Stimulated activated CD8-positive, alpha-beta memory T cell treated with anti-CD3 and anti-CD28 coated beads, Interleukin-12 subunit alpha, Interleukin-12 subunit beta, amount 100 ng/mL, for 24 hours (primary cell): ENCODE measurements around the gene IST1.
"Not testable (repeated sequence)": the region's sequence is repeated elsewhere in the genome, so short reads cannot be mapped to it uniquely, and the experiment has no call there.

ENCODE experiments used
- DNase-seq: peaks from one replicate; pipeline ENCODE4 v3.0.0-alpha.2; 2020; ENCODE audit errors: extremely low read depth

The IST1 gene

DNA sequence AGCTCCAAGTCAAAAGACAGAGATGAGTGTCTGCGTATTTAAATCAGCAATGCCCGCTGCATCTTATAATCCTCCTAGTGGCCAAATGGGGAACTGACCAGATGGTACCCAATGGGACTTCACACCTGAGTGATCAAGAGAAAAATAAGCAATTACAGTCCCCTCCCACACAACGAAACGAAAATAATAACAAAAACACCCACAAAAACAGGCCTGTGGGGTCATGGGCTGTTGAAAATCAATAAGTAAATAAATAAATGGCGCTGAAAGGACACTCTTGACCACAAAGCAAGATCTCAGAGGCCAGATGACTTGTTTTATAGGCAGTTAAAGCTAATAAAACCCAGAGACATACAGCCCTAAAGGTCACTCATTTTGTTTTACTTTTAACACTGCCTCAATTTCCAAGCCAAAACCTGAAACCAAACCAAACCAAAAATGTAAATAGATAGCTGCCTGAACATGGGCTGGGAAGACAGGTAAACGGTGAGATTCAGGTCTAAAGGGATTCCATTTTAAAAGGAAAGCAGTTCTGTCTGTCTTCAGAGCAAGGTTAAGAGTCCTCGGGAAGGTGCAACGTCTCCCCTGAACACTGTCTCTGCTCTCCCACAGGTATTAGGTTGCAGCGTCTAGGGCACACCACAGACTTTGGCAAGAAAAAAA lies 12.7 kb upstream of the IST1 start:
- DNase-seq: no peak

DNA sequence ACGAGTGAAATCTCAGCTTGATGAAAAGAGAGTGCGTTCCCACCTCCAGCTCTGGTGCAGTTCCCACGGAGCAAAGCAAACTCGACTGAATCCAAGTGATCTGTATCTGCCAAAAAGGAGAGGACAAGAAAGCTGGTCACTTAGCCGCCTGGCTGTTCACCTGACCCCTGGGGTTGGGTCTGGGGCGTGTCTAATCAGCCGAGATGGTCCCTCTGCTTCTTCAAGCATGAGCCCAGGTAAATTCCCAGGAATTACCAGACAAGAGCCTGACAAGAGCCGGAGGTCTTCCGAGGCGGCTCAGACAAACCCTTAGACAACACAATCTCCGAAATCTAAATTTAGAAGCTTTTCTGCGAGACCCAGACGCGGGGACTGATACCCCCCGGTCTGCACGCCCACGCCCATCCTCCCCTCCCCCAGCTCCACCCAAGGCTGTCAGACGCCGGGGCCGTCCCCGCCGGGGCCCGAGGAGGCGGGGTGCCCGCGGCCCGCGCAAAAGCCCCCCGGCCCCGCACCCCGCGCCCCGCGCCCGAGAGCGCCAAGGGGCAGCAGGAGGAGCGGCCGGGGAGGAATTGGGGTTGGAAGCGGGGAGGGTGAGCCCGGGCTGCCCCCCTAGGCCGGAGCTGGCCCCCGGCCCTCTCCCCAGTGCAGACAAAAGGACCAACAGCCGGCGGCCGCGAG lies 12.0 kb upstream of the IST1 start:
- DNase-seq: no peak

DNA sequence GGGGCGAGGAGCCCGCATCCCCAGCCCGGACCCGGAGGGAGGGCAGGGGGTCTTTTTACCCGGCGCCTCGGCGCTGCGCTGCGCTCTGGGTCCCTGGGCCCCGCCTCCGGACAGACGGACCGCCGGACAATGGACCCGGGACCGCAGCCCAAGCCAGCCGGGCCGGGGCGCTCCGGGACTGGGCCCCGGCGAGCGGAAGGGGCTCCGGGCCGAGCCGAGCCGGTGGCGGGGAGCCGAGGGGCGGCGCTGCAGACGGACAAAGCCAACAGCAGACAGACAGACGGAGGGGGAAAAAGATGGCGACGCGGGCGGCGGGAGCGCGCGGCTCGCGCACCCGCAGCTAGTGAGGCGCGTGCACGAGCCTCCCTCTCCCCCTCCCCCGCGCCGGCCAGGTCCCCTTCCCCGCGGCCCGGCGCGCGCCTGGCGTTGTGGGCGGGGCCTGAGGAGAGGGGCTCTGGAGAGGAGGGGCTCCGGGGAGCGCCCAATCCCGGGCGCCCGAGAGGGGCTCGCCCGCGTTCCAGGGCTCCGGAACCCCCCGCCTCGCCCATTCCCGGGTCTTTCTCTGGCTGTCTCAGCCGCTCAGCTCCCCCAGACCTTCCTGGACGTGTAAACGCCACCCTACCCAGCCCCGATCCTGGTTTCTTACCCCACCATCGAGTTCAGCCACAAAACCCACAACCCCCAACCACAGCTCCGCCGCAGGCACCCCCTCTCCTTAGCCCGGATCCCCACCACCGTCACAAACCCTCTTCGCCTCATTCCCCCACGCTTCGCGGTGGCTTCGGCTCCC lies 11.3 kb upstream of the IST1 start, which contains the start of gene ZNF821:
TSS of gene ZNF821 (minus strand) at position 334 of the 790 bp plus-strand sequence. CDS start 4,236 bp downstream, outside the sequence.
- DNase-seq: peak; percentile 46

DNA sequence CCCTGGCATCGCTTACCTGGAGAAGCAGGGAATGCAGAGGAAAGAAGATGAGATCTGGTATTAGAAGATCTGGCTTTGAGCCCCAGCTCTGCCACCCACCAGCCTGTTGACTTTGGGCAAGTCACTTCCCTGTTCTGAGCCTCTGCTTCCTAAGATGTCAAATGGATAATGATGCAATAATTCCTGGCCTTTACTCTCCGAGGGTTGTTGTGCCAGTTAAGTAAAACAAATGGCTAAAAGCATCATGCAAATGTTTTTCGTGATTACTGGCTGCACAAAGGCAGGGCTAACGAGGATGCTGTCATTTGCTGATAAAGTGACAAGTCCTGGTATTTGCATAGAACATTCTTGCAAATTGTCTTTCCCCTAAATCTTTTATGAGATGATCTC lies 10.1 kb upstream of the IST1 start:
- DNase-seq: no peak

DNA sequence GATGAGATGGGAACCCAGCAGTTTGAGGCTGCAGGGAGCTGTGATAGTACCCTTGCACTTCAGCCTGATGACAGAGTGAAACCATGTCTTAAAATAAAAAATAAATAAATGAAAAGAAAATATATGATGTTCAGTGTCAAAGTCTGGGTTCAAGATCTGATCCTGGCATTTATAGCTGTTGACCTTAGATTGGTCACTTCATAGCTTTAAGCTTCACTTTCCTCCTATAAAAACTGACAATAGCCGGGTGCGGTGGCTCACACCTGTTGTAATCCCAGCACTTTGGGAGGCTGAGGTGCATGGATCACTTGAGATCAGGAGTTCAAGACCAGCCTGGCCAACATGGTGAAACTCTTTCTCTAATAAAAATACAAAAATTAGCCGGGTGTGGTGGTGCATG lies 6.2 kb upstream of the IST1 start:
- DNase-seq: no peak

DNA sequence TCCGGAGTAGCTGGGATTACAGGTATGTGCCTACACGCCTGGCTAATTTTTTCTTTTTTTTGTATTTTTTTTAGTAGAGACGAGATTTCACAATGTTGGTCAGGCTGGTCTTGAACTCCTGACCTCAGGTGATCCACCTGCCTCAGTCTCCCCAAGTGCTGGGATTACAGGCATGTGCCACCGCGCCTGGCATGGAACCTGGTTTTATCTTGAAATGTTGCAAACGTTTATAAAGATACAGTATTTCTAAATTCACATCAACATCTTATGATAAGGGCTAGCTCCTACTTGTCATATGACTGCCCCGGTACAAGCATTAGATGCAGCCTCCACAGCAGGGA lies 1.5 kb upstream of the IST1 start:
- no peak for DNase-seq

DNA sequence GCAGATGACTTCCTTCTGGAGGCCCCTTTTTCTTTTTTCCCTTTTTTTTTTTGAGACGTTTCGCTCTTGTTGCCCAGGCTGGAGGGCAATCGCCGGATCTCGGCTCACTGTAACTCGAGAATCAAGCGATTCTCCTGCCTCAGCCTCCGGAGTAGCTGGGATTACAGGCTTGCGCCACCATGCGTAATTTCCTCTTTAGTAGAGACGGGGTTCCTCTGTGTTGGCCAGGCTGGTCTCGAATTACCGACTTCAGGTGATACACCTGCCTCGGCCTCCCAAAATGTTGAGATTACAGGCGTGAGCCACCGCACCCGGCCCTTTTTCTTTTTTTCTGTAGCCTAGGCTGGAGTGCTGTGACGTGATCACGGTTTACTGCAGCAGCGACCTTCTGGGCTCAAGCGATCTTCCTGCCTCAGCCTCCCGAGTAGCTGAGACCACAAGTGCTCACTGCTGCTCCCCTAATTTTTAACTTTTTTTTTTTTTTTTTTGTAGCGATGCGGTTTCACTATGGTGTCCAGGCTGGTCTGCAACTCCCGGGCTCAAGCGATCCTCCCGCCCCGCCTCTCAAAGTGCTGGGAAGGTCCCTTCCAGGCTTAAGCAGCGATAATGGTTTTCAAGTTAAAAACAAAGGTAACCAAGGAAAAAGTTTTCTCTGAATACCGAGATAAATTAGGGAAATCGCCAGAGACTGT lies 956 bp upstream of the IST1 start:
- DNase-seq: no peak

DNA sequence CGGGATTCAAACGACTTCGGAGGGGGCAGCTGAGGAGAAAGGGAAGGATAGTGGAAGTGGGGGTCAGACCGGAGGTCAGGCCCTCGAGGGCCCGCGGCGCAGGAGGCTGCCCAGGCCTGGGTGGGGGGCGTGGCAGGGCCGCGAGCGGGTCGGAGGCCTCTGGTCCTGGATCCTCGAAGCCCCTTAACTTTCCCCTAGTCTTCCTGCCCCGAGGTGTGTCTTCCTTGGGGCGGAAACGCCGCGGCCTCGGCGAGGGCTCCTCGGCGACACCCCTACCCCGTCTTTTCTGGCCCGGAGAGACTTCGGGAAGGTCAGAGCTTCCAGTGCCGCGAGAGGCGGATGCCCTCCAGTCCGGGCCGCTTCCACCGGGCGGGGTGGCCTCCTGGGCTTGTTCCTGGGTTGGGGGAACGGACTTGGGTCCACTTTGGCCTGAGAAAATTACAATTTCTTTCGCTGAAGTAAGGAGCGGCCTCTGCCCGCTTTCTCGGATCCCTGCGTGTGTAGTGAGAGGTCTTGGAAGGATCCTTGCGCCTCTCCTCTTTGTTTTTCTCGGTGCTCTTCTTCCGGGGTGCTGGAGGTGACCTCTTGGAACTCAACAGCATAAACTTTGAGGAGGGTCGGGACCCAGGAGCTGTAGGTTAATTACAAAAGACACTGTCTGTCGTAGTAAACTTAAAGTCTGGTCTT lies 491 bp downstream of the IST1 start:
- DNase-seq: no peak

DNA sequence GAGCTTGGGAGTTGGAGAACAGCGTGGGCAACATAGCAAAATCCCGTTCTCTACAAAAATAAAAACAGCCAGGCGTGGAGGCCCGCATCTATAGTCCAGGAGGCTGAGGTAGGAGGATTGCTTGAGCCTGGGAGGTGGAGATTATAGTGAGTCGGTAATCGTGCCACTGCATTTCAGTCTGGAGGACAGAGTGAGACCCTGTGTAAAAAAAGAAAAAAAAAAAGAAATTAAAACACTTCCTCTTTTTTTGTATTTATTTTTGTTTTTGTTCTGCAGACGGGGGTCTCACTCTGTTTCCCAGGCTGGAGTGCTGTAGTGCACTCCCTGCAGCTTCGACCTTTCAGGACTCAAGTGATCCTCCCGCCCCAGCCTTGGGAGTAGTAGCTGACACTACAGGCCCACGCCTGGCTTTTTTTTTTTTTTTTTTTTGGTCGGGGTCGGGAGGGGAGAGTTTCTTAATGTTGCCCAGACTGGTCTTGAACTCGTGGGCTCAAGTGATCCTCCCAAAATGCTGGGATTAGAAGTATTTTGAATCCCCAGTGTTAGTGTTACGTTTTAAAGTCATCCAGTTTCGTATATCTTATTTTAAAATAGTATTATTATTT lies 1.5 kb downstream of the IST1 start:
- DNase-seq: no peak

DNA sequence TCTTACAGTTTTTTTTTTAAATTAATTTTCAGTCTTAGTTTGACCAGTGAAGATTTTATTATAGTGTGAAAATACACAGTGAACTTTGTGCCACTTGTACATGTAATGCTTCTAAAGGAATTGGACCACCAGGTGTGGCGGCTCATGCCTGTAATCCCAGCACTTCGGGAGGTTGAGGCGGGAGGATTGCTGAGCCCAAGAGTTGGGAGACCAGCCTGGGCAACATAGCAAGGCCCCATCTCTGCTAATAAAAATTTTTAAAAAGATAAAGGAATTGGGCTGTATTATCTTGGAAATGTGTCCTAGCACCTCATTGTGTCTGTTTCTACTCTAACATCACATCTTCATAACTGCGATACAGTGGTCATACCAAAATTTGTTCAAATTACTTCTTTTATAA lies 3.8 kb downstream of the IST1 start:
- no peak for DNase-seq

DNA sequence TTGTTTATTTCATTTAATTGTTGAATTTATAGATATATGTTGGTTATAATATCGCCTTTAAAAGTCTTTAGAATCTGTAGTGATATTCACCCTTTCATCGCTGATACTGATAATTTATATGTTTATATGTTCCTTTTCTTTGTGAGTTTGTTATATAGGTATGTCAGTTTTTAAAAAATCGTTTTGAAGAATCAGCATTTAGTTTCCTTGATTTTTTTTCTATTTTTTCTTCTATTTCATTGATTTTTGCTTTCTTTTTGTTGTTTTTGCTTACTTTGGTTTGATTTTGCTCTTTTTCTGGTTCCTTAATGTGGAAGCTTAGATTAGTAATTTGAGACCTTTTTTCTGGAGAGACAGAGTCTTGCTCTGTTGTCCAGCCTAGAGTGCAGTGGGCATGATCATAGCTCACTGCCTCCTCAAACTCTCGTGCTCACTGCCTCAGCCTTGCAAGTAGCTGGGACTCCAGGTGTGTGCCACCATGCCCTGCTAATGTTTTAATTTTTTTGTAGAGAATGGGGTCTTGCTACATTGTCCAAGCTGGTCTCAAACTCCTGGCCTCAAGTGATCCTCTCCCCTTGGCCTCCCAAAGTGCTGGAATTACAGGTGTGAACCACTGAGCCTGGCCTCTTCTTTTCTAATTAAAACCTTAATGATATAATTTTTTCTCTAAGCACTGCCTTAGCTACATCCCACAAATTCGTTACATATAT lies 7.5 kb downstream of the IST1 start:
- DNase-seq: no peak

DNA sequence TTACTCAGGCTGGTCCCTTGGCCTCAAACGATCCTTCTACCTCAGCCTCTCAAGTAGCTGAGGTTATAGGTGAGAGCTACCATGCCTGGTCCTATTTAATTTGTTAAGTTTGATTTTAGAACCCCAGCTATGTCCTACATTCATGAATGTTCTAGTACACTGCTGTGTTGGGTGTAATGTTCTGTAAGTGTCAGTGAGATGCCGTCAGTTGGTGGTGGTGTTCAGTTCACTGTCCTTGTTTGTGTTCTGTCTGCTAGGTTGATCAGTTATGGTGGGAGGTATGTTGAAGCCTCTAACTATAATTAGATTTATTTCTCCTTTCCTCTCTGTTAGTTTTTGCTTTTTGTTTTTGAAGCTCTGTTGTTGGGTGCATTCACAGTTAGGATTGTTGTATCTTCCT lies 8.3 kb downstream of the IST1 start:
- no peak for DNase-seq

DNA sequence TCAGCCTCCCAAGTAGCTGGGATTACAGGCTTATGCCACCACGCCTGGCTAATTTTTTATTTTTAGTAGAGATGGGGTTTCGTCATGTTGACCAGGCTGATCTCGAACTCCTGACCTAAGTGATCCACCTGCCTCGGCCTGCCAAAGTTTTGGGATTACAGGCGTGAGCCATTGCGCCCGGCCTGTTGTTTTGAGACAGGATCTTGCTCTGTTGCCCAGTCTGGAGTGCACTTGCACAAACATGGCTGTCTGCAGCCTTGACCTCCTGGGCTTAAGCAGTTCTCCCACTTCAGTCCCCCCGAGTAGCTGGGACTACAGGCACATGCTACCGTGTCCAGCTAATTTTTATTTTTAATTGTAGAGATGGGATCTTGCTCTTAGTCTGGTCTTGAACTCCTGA lies 8.9 kb downstream of the IST1 start:
- DNase-seq: no peak

DNA sequence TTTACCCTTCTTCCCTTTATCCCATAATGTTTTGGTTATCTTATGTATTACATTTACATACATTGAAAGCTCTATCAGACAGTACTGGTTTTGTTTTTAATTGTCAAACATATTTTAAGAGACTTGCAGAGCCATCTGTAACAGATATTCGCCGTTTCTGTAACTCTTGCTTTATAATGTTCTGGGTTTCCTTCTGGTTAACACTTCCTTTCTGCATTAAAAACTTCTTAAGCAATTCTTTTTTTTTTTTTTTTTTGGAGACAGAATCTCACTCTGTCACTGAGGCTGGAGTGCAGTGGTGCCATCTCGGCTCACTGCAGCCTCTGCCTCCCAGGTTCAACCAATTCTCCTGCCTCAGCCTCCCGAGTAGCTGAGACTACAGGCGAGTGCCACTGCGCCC lies 10.4 kb downstream of the IST1 start:
- DNase-seq: not testable (repeated sequence)

DNA sequence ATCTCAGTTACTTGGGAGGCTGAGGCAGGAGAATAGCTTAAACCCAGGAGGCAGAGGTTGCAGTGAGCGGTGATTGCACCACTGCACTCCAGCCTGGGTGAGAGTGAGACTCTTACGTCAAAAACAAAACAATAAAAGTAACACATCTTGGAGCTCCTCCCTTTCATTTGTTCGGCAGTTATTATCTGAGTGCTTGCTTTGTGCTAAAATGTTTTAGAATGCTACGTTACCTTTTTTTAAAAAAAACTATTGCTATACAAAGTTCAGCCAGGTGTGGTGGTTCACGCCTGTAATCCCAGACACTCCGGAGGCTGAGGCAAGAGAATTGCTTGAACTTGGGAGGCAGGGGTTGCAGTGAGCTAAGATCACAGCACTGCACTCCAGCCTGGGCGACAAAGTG lies 15.8 kb downstream of the IST1 start:
- no peak for DNase-seq

DNA sequence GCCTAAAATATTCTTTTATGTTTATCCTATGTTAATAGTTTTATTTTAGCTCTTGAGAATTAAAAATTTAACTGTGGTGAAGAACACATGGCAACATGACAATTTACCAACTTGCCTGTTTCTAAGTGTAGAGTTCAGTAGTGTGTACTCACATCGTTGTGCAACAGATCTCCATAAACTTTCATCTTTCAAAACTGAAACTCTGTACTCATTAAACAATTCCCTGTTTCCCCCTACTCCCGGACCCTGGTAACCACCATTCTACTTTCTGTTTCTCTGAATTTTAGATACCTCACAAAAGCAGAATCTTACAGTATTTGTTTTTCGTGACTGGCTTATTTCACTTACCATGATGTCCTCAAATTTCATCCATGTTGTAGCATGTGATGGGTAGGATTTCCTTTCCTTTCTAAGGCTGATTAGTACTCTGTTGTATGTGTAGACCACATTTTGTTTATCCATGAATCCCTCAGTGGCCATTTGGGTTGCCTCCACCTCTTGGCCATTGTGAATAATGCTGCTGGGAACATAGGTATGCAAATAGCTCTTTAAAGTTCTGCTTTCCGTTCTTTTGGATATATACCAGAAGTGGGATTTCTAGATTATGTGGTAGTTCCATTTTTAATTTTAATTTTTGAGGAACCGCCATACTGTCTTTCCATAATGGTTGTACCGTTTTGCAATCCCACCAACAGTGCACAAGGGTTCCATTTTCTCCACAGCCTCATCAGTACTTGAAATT lies 17.4 kb downstream of the IST1 start:
- DNase-seq: no peak

DNA sequence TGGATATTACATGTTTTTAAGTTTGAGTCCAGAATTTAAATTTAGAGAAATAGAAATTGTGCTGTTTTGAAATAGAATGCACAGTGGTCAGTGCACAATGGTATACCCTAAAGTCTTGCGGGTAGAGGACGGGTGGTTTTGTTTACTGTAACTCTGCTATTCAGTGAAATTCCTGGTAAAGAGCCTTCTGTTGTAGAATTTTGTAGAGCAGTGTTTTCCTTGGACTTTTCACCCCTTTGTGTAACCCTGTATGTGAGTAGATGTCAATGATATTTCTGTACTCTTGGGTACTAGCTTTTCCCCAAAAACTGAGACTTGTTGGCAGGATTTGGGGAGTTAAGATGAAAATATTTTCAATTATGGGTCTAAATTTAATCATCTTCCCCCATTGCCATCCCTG lies 19.5 kb downstream of the IST1 start:
- DNase-seq: no peak

DNA sequence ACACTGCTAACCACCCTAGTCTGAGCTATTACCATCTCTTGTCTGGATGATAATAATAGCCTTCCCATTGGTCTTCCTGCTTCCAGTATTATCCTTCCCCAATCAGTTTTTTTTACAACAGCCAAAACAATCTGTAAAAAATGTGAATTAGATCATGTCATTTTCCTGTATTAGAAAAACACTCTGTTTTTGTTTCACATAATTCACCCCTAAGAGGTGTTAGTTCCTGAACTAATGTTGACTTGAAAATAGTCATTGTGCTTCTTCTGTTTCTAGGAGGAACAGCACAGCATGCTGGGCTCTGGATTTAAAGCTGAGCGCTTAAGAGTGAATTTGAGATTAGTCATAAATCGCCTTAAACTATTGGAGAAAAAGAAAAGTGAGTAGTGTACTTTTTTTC lies 20.0 kb downstream of the IST1 start:
- DNase-seq: no peak

DNA sequence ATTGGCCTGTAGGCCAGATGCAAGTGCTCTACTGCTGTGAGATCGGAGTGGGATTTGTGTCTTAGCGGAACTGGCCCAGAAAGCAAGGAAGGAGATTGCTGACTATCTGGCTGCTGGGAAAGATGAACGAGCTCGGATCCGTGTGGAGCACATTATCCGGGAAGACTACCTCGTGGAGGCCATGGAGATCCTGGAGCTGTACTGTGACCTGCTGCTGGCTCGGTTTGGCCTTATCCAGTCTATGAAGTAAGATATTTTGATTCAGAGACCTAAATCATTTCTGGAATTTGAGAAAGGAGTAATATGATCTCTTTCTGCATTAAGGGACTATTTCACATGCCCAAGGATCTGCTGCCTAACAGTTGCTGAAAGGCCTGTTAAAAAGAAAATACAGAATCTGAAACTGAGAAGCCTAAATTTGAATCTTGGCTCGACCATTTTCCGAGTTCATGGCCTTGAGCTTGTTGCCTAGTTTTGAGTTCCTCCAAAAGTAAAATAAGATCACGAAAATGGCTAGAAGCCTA lies 21.1 kb downstream of the IST1 start:
- DNase-seq: no peak

DNA sequence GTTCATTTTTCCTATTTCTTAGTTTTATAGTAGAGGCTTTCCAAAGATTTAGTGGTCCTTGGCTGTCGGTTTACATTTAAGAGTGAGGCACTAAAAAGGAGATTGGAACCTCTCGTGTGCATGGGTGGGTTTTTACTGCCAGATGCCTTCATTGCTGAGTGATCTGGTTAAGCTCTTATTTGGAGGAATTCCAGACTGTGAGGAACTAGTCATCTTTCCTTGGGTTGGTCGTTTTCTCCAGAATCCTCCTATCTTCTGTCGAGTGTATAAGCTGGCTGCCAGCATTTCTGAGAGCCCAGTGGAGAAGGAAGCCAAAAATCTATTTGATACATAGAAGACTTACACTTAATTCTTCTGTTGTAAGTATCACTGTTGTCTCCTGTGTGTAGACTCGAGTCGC lies 22.6 kb downstream of the IST1 start:
- DNase-seq: no peak
